Right ventricle myocardium superior (tissue), 1 donor: ENCODE data around the gene ST3GAL2. TPM values are rescaled to one million over a fixed set of nuclear protein-coding genes. Genes with fewer than 3 reads are reported as not detected.
"Not testable (repeated sequence)": the region's sequence is repeated elsewhere in the genome, so short reads cannot be mapped to it uniquely, and the experiment has no call there.

Experiments used
- ATAC-seq: fragments of 200-7000 bp; cut with Tn5 transposase; one replicate; pipeline ENCODE4 v1.9.1; 2020; ENCODE audit warnings: mild to moderate bottlenecking; ENCODE audit not compliant: poor library complexity
- DNase-seq: peaks from one replicate; pipeline ENCODE4 v3.0.0-alpha.2; 2020
- intact Hi-C: fragments of 100-400 bp; cut with DNase I; formaldehyde crosslinking; loops from one replicate; pipeline ENCODE4 v1.11.2; 2022
- total RNA-seq: library from RNA; stranded (reverse); fragmentation: NEBNext Ultra II Directional; extraction: Animal tissue kit (Norgen Biotek cat#: 25700); gene quantifications from one replicate; pipeline ENCODE4 v1.2.1, GENCODE V29; 2021
- donor health status: DM: no; HTN: yes; CAD: no; lungs with severe emphysema.

The ST3GAL2 gene
- total RNA-seq, 1 donor from 2014 or later: 19.6 TPM

GRCh38 chr16:70427786-70428177, 11.1 kb downstream of the ST3GAL2 start:
- no peak for ATAC-seq
- DNase-seq: no peak
- intact Hi-C loops: no loop called here

- DNase-seq (no peak), ATAC-seq (no peak)
- intact Hi-C loops: no loop called here
Observed at GRCh38 chr16:70422543-70422942, 16.4 kb downstream of the ST3GAL2 start.

GRCh38 chr16:70421473-70422311, 17.2 kb downstream of the ST3GAL2 start:
- no peak for DNase-seq
- intact Hi-C loops: no loop called here
- ATAC-seq: no peak

- intact Hi-C loops: no loop called here
- DNase-seq: no peak
- ATAC-seq: no peak
Observed at GRCh38 chr16:70421014-70421413, 17.9 kb downstream of the ST3GAL2 start.

GRCh38 chr16:70419384-70420327, 19.2 kb downstream of the ST3GAL2 start:
- no peak for ATAC-seq
- intact Hi-C loops: no loop called here

GRCh38 chr16:70418993-70419318, 19.9 kb downstream of the ST3GAL2 start:
- intact Hi-C loops: no loop called here
- ATAC-seq (no peak), DNase-seq (no peak)

More at GRCh38 chr16:70419384-70420327, 19.2 kb downstream of the ST3GAL2 start:
- DNase-seq: no peak

- no peak for ATAC-seq
- intact Hi-C loops: no loop called here
- no peak for DNase-seq
Observed at GRCh38 chr16:70418274-70418992, 20.5 kb downstream of the ST3GAL2 start.

- intact Hi-C loops: no loop called here
- DNase-seq (no peak), ATAC-seq (no peak)
Observed at GRCh38 chr16:70417661-70418060, 21.2 kb downstream of the ST3GAL2 start.

GRCh38 chr16:70416748-70417616, 21.9 kb downstream of the ST3GAL2 start:
- no peak for ATAC-seq
- DNase-seq: no peak
- intact Hi-C loops: no loop called here

- DNase-seq, intact Hi-C loops, ATAC-seq: not testable (repeated sequence)
Observed at GRCh38 chr16:70413572-70413971, 25.3 kb downstream of the ST3GAL2 start.

- DNase-seq (no peak), ATAC-seq (no peak)
Observed at GRCh38 chr16:70412385-70412784, 26.5 kb downstream of the ST3GAL2 start.

GRCh38 chr16:70410734-70411133, 28.2 kb downstream of the ST3GAL2 start:
- ATAC-seq: no peak
- no peak for DNase-seq
- intact Hi-C loops: no loop called here

More at GRCh38 chr16:70412385-70412784, 26.5 kb downstream of the ST3GAL2 start:
- intact Hi-C loops: no loop called here

GRCh38 chr16:70407811-70408274, 31.1 kb downstream of the ST3GAL2 start:
- intact Hi-C loops: no loop called here
- DNase-seq: no peak
- peak; percentile 15 for ATAC-seq

- DNase-seq, ATAC-seq, intact Hi-C loops: not testable (repeated sequence)
Observed at GRCh38 chr16:70406104-70406503, 32.8 kb downstream of the ST3GAL2 start.

GRCh38 chr16:70402916-70403659, 35.8 kb downstream of the ST3GAL2 start:
- no peak for ATAC-seq
- no peak for DNase-seq
- intact Hi-C loops: no loop called here

GRCh38 chr16:70399951-70400350, 38.9 kb downstream of the ST3GAL2 start:
- intact Hi-C loops: no loop called here

GRCh38 chr16:70399381-70399780, 39.5 kb downstream of the ST3GAL2 start:
- ATAC-seq (no peak), DNase-seq (no peak)
- intact Hi-C loops: no loop called here

More at GRCh38 chr16:70399951-70400350, 38.9 kb downstream of the ST3GAL2 start:
- DNase-seq (no peak), ATAC-seq (no peak)
